ENCODE results near the gene EFCAB12.
A peak's percentile ranks its signal among the peaks of the same experiment; 100 is the strongest.
"Not testable (repeated sequence)": the region's sequence is repeated elsewhere in the genome, so short reads cannot be mapped to it uniquely, and the experiment has no call there.

EFCAB12 gene

GRCh38 chr3:129392106-129392887 is 36.1 kb downstream of the EFCAB12 start:
- DNase-seq (ENCODE audit: low spot score) = not testable (repeated sequence)

GRCh38 chr3:129391583-129391982 is 36.9 kb downstream of the EFCAB12 start:
- not testable (repeated sequence) for DNase-seq (ENCODE audit: low spot score)

GRCh38 chr3:129389572-129389937 is 38.9 kb downstream of the EFCAB12 start:
- no peak for DNase-seq (ENCODE audit: low spot score)

- not testable (repeated sequence) for DNase-seq (ENCODE audit: low spot score)
Observed at GRCh38 chr3:129388791-129389571, 39.5 kb downstream of the EFCAB12 start.

GRCh38 chr3:129387487-129387886 is 40.9 kb downstream of the EFCAB12 start:
- no peak for DNase-seq (ENCODE audit: low spot score)

- DNase-seq (ENCODE audit: low spot score) = no peak
Observed at GRCh38 chr3:129386984-129387383, 41.5 kb downstream of the EFCAB12 start.

GRCh38 chr3:129385507-129385906 is 42.9 kb downstream of the EFCAB12 start:
- DNase-seq (ENCODE audit: low spot score) = not testable (repeated sequence)

- DNase-seq (ENCODE audit: low spot score) = no peak
Observed at GRCh38 chr3:129384594-129385323, 43.7 kb downstream of the EFCAB12 start.

- DNase-seq (ENCODE audit: low spot score) = not testable (repeated sequence)
Observed at GRCh38 chr3:129384103-129384502, 44.3 kb downstream of the EFCAB12 start.

GRCh38 chr3:129383292-129383860 is 45.1 kb downstream of the EFCAB12 start:
- peak; percentile 33 for DNase-seq (ENCODE audit: low spot score)

GRCh38 chr3:129382366-129382765 is 46.1 kb downstream of the EFCAB12 start:
- DNase-seq (ENCODE audit: low spot score) = no peak

GRCh38 chr3:129379582-129380358 is 48.7 kb downstream of the EFCAB12 start:
- DNase-seq (ENCODE audit: low spot score) = no peak

- DNase-seq (ENCODE audit: low spot score) = no peak
Observed at GRCh38 chr3:129378949-129379348, 49.5 kb downstream of the EFCAB12 start.

- no peak for DNase-seq (ENCODE audit: low spot score)
Observed at GRCh38 chr3:129377615-129378014, 50.8 kb downstream of the EFCAB12 start.

- DNase-seq (ENCODE audit: low spot score) = no peak
Observed at GRCh38 chr3:129375099-129375498, 53.3 kb downstream of the EFCAB12 start.

- no peak for DNase-seq (ENCODE audit: low spot score)
Observed at GRCh38 chr3:129371041-129371826, 57.2 kb downstream of the EFCAB12 start.

GRCh38 chr3:129370248-129370964 is 58.0 kb downstream of the EFCAB12 start:
- no peak for DNase-seq (ENCODE audit: low spot score)

GRCh38 chr3:129369711-129370110 is 58.7 kb downstream of the EFCAB12 start:
- DNase-seq (ENCODE audit: low spot score) = no peak

GRCh38 chr3:129367821-129368220 is 60.6 kb downstream of the EFCAB12 start:
- DNase-seq (ENCODE audit: low spot score) = no peak

GRCh38 chr3:129366312-129366831 is 62.1 kb downstream of the EFCAB12 start:
- DNase-seq (ENCODE audit: low spot score) = no peak

Data from CD4-positive, alpha-beta T cell treated with Interleukin-15 for 4 hours (primary cell).